Measurements from ENCODE around the gene ERAS. TPM values are rescaled to one million over a fixed set of nuclear protein-coding genes. Genes with fewer than 3 reads are reported as not detected.

Gene ERAS
- total and polyA plus RNA-seq, 3 donors from 2014 or later = 0.76 to 2.0 (median 1.4) TPM

DNA sequence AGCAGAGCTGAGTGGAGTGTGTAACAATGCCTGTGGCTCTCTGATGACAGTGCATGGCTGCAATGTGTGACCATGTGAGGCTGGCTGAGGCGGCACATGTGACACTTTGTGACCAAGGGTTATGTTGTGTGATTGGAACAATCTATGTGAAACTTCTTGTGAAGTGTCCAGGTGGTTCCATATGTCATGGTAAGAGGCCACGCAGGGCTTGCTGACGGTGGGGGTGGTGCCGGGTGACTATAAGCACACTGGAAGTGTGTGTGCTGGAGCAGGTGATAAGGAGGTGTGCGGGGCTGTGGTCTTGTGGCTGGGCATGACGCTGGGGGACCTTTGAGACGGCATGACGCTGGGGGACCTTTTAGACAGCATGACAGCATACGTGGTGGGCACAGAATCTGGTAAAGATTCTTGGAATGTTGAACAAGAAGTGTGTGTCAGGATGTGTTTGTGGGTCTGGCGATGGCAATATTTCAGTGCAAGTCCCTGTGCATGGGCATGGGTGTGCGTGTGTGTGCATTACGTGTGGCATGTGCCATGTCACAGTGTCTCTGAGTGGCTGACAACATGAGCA is 31.9 kb upstream of the ERAS start:
- H3K9me3 ChIP-seq = no peaks in the 10 kb centered on the region
- 87 to 89% methylated on average over 11 to 12 of the region's 12 CpGs for WGBS, 2 donors
- no peaks in the 10 kb centered on the region for H3K36me3 ChIP-seq (ENCODE audit: low read depth, missing control alignments)
- no peak overlapping the region for H3K27ac ChIP-seq
- no peak for TF ChIP-seq POLR2A (IDR thresholded peaks at IDR 0.05)
- TF ChIP-seq CTCF (IDR thresholded peaks at IDR 0.05) = no peak
- H3K4me1 ChIP-seq = no peaks in the 10 kb centered on the region
- intact Hi-C loops (cut with DNase I; ENCODE audit: low total_unique reads) = no loop called here
- no peaks in the 10 kb centered on the region for H3K27me3 ChIP-seq
- no peak overlapping the region for H3K4me3 ChIP-seq
- DNase-seq = no peak

GRCh38 chrX:48794911-48795515 is 31.3 kb upstream of the ERAS start:
- H3K4me1 ChIP-seq = no peaks in the 10 kb centered on the region
- no peaks in the 10 kb centered on the region for H3K36me3 ChIP-seq (ENCODE audit: low read depth, missing control alignments)
- H3K27ac ChIP-seq = no peak overlapping the region
- TF ChIP-seq POLR2A (IDR thresholded peaks at IDR 0.05) (no peak), CTCF (IDR thresholded peaks at IDR 0.05) (no peak)
- H3K27me3 ChIP-seq = no peaks in the 10 kb centered on the region
- intact Hi-C loops (cut with DNase I; ENCODE audit: low total_unique reads) = no loop called here
- no peak for DNase-seq
- 72 to 76% methylated on average over 5 to 8 of the region's 8 CpGs for WGBS, 2 donors
- no peak overlapping the region for H3K4me3 ChIP-seq
- no peaks in the 10 kb centered on the region for H3K9me3 ChIP-seq

DNA sequence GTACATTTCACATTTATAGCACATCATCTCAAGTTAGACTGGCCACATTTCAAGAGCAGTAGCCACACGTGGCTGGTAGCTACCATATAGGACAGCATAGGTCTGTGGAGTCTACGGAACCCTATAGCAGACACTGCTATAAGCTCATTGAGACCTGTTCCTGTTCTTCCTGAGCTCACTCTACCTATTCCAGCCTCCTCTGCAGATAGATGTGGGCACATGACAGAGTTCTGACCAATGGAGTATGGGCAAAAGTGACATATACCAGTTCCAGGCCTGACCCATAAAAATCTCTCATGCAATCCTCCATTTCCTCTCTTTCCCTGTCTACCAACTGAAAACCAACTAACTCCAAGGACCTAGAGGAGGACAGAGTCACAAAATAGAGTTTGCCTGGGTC is 28.0 kb upstream of the ERAS start:
- no peak overlapping the region for H3K4me3 ChIP-seq
- no peak for TF ChIP-seq POLR2A (IDR thresholded peaks at IDR 0.05)

GRCh38 chrX:48800574-48801279 is 25.6 kb upstream of the ERAS start:
- no peaks in the 10 kb centered on the region for H3K27me3 ChIP-seq
- no peaks in the 10 kb centered on the region for H3K36me3 ChIP-seq (ENCODE audit: low read depth, missing control alignments)
- H3K27ac ChIP-seq = peak overlapping the region; percentile 89 to 92
- no peaks in the 10 kb centered on the region for H3K9me3 ChIP-seq
- intact Hi-C loops (cut with DNase I; ENCODE audit: low total_unique reads) = no loop called here
- TF ChIP-seq POLR2A (IDR thresholded peaks at IDR 0.05) (no peak), CTCF (IDR thresholded peaks at IDR 0.05) (no peak)
- 9 to 12% methylated on average over 11 to 17 of the region's 17 CpGs for WGBS, 2 donors
- peak; percentile 18 for DNase-seq
- no peaks in the 10 kb centered on the region for H3K4me1 ChIP-seq
- peak overlapping the region; percentile 66 to 76 for H3K4me3 ChIP-seq

More for the DNA sequence above, 28.0 kb upstream of the ERAS start:
- Histone ChIP-seq H3K4me1 (no peaks in the 10 kb centered on the region), H3K9me3 (no peaks in the 10 kb centered on the region), H3K36me3 (ENCODE audit: low read depth, missing control alignments) (no peaks in the 10 kb centered on the region), H3K27ac (no peak overlapping the region), H3K27me3 (no peaks in the 10 kb centered on the region)
- 80 to 88% methylated on average over 2 of the region's 2 CpGs for WGBS, 2 donors
- DNase-seq = no peak
- intact Hi-C loops (cut with DNase I; ENCODE audit: low total_unique reads) = no loop called here

DNA sequence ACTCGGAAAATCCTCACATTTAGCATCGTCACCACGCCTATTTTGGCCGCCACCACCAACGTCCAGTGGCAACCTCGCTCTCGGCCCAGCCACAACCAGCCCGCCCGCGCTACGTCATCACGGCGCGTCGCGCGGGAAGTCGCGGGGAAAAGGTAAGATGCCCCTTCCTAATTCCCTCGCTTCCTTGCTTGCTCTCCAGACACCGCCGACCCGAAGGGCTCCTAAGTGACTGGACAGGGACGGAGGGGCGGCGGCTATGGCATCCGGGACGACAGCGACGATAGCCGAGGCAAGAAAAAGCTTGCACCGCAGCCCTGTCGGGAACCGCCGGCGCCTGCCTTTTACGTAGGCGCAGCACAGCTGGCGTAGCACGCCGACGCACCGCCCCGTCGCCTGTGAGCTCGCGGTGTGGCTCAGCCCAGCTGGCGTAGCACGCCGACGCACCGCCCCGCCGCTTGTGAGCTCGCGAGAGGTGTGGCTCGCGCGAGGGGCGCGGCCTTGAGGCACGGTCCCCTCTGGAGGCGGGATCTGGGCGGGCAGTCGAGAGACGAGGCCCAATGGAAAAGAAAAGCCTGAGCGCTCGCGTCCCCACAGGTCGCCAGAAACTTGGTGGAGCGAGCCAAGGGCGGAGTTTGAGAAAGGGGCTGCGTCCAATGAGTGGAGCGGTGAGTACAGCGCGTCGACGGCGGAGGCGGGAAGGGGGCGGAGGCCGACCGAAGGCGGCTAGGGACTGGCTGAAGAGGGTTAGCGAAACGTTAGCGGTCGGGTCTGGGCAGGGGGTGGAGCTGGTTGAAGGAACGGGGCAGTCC is 24.8 kb upstream of the ERAS start, which contains the start of gene HDAC6:
HDAC6 (plus strand) TSS at position 788 of the 809 bp plus-strand sequence. CDS start 626 bp downstream, outside the sequence.
- no peaks in the 10 kb centered on the region for H3K27me3 ChIP-seq
- no peaks in the 10 kb centered on the region for H3K9me3 ChIP-seq
- TF ChIP-seq POLR2A (IDR thresholded peaks at IDR 0.05) (peak; percentile 7), CTCF (IDR thresholded peaks at IDR 0.05) (no peak)
- H3K4me1 ChIP-seq = no peaks in the 10 kb centered on the region
- 0% methylated on average over 4 to 55 of the region's 89 CpGs for WGBS, 2 donors
- intact Hi-C loops (cut with DNase I; ENCODE audit: low total_unique reads) = no loop called here
- peak within 1 kb of the TSS; percentile 92 to 96 for H3K27ac ChIP-seq
- no peaks in the 10 kb centered on the region for H3K36me3 ChIP-seq (ENCODE audit: low read depth, missing control alignments)
- peak within 1 kb of the TSS; percentile 66 to 76 for H3K4me3 ChIP-seq
- DNase-seq = peak; percentile 97
